Prostate gland (tissue), 2 donors: ENCODE data around the gene FURIN.

Experiments used
- POLR2A ChIP-seq: fragments of 450-650 bp; IDR thresholded peaks from one replicate; pipeline ENCODE4 v1.6.1; 2016; ENCODE audit warnings: antibody characterized with exemption, mild to moderate bottlenecking
- TF ChIP-seq, protein P1 (sequence below), 4 experiments: fragments of 200-600 bp in 2 of 4; fragments of 450-650 bp in 2 of 4; sonication (generic) in 2 of 4; IDR thresholded peaks; 1 replicate in 3 of 4; 2 replicates in 1 of 4; pipeline ENCODE4 v1.5.1; 2016 to 2019; ENCODE audit warnings: antibody characterized with exemption in 4 of 4, mild to moderate bottlenecking in 2 of 4, moderate library complexity in 2 of 4

DNA sequence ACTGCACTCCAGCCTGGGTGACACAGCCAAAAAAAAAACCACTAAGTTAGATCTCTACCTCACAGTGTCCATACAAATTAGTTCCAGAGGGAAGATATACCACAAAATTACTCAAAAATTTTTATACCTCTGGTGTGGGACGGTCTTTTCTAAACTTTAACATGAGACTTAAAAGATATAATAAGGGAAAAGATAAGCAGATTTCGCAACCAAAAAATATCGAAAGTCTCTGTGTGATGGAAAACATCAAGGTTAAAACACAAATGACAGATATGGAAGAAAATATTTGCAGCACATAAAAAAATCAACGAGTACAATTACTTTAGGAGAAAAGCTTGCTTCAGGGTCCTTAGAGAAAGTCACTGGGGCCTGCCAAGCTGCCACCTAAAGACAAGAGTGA lies 53.5 kb downstream of the FURIN start:
- TF ChIP-seq, protein P1, sequence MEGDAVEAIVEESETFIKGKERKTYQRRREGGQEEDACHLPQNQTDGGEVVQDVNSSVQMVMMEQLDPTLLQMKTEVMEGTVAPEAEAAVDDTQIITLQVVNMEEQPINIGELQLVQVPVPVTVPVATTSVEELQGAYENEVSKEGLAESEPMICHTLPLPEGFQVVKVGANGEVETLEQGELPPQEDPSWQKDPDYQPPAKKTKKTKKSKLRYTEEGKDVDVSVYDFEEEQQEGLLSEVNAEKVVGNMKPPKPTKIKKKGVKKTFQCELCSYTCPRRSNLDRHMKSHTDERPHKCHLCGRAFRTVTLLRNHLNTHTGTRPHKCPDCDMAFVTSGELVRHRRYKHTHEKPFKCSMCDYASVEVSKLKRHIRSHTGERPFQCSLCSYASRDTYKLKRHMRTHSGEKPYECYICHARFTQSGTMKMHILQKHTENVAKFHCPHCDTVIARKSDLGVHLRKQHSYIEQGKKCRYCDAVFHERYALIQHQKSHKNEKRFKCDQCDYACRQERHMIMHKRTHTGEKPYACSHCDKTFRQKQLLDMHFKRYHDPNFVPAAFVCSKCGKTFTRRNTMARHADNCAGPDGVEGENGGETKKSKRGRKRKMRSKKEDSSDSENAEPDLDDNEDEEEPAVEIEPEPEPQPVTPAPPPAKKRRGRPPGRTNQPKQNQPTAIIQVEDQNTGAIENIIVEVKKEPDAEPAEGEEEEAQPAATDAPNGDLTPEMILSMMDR (IDR thresholded peaks at IDR 0.05) = no peak
- TF ChIP-seq POLR2A = no peak
